ENCODE data around the gene MDH1B.

DNA sequence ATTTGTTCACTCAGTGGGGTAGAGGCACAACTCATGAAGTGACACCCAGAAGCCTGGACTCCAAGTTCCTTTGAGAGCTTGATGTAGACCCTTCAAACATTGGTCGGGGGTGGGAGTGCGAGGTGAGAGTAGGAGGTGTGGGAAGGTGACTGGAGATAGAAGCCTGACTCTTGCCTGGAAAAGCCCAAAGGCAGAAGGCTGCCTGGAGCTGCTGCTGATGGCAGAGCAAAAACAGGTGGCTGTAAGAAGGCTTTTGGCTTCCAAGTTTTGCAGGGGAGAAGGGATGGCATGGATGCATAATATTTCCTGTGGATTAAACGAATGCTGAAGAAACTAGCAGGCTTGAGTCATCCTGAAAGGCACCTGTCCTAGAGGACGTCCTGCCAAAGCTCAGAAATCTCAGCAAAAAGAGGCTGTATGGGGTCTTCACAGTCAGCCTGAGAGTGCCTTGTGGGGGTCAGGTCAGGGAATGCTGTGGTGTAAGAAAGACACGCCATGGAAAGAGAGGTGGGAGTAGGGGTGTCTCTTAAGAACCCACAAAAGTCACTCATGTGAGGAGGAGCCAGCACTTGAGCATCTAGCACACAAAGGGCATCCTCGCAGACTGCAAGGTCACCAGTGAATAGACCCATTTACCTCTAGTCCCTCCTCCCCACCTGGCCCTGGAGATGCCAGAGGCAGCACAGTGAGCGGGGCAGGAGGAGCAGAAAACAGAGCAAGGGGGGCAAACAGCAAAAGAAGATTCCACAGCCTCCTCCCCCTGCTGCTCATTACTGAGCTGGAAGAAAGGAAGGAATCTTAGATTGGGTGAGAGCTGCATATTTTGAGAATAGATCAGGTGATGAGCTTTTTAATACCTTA, 37.8 kb upstream of the MDH1B start:
- TF ChIP-seq, protein P1, sequence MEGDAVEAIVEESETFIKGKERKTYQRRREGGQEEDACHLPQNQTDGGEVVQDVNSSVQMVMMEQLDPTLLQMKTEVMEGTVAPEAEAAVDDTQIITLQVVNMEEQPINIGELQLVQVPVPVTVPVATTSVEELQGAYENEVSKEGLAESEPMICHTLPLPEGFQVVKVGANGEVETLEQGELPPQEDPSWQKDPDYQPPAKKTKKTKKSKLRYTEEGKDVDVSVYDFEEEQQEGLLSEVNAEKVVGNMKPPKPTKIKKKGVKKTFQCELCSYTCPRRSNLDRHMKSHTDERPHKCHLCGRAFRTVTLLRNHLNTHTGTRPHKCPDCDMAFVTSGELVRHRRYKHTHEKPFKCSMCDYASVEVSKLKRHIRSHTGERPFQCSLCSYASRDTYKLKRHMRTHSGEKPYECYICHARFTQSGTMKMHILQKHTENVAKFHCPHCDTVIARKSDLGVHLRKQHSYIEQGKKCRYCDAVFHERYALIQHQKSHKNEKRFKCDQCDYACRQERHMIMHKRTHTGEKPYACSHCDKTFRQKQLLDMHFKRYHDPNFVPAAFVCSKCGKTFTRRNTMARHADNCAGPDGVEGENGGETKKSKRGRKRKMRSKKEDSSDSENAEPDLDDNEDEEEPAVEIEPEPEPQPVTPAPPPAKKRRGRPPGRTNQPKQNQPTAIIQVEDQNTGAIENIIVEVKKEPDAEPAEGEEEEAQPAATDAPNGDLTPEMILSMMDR (IDR thresholded peaks at IDR 0.05; ENCODE audit: poor library complexity, severe bottlenecking), result no peak
- no peak for TF ChIP-seq TAF1 (IDR thresholded peaks at IDR 0.05; ENCODE audit: low read depth)
